Retina (tissue), 1 donor: Measurements from ENCODE around the gene SSTR3.
"Not testable (repeated sequence)": the region's sequence is repeated elsewhere in the genome, so short reads cannot be mapped to it uniquely, and the experiment has no call there.

Source experiments
- DNase-seq: peaks from one replicate; pipeline ENCODE4 v3.0.0-alpha.2; 2016

Gene SSTR3

DNA sequence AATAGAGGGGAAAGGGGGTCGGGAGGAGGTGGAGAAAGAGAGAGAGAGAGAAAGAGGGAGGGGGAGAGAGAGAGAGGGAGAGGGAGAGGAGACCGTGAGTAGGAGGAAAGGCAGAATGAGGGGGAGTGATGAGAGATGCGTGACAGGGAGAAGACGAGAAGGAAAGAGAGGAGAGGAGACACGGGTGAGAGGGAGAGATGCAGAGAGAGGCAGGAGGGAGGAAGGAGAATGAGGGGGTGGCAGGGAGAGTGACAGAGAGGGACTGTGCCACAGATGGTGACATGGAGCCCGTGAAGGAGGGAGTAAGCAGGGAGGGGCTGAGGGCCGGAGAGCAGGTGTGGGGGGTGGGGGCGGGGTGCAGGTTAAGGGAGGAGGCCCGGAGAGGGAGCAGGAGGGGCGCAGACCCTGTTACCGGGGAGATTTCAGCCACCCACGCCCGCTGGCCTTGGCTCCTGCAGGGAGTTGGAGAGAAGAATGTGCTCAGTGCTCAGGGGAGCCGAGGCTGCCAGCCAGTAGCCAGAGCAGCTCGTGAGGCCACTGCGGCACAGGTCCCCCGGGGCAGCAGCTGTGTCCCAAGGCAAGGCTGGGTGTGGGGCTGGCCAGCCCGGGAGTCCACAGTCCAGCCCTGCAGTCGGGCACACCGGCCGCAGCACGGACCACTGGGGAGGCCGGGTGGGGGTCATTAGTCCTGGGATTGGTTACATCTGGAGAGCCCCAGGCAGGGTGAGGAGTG is at the start of gene SSTR3:
Gene SSTR3 (minus strand): TSS at position 304 of the 733 bp plus-strand sequence. CDS start 4,674 bp downstream, outside the sequence.
- peak; percentile 57 for DNase-seq

DNA sequence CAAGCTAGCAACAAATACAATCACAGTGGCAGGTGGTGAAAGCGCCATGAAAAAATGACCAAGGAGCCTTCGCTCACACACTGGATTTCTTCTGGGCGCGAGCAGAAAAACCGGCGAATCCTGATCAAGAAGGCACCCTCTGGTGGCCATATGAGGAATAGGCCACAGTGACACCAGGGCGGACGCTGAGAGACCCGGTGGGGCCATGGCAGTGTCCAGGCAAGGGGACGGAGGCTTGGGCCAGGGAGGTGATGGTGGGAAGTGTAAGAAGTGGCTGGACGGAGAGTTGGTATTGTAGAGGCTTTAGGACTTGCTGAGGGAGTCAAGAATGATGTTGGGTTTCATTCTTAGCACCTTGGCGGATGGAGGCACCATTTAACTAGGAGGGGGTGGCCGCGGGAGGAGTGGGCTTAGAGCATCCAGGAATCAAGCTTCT is 48.6 kb upstream of the SSTR3 start:
- peak; percentile 84 for DNase-seq

DNA sequence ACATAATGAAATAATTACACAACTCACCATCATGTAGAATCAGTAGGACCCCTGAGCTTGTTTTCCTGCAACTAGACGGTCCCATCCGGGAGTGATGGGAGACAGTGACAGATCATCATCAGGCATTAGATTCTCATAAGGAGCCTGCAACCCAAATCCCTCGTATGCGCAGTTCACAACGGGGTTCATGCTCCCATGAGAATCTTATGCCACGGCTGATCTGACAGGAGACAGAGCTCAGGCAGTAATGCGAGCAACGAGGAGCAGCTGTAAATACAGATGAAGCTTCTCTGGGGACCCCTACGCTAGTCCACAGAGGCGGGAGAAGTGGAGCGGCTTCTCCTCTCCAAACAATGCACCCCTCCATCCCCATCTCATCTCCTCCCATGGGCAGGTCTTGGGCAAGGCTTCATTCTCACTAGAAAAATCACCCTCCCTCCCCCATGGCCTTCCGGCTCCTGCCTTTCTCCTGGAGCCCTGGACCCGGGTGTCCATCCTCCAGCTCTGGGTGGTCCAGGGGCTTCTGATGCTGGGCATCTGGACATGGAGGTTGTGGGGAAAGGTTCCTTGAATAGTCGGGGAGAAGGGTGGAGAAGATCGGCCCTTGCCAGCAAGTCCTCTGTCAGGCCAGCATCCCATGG is 48.0 kb upstream of the SSTR3 start:
- peak; percentile 60 for DNase-seq

DNA sequence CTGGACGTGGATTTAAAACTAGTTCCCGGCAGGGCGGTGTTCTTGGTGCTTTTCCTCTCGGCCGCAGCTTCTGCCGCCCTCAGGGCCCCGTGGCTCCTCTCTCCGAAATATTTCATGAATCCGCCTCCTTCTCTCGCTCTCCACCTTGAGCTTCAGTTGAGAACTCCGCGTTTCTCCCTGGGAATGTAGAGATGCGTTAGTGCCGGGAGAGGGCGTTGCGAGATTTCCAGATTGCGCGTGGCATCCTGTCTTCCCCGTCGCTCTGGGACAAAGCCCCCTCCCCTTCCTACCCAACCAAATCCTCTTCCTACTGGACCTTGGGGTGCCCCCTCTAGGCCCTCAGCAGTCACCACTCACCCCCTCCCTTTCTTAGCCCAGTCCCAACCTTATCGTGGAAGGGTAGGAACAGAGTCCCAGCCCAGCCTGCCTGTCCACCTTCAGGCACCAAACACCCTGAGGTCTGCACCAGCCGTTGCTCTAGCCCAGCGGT is 47.3 kb upstream of the SSTR3 start:
- peak; percentile 64 for DNase-seq

DNA sequence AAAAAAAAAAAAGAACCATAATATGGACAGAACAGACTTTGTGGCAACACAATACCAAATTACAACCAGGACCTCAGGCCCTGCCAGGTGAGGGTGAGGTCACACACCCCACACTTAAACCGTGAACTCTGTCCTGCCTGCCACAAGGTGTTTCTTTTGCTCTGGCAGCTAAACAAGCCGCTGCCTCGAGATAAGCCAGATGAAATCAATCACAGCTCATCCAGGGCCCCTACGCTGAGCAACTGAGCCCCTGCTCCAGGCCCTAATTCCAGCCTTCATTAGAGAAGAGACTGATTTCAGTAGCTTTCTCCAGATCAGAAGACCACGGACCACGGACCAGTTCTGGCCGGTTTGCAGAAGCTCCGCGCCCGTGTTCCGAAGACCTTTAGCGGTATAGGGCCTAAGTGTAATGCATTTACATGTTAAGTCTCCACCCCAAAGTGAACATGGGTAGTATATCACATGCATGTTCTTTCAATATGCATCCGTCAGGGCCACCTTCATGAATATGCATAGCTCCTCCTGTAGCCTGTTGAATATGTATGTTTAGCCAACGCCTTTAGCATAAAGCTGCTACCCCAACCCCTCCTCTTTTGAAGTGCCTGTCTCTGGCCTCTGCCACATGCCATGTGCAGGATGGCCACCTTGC is 46.6 kb upstream of the SSTR3 start:
- DNase-seq: peak; percentile 25

DNA sequence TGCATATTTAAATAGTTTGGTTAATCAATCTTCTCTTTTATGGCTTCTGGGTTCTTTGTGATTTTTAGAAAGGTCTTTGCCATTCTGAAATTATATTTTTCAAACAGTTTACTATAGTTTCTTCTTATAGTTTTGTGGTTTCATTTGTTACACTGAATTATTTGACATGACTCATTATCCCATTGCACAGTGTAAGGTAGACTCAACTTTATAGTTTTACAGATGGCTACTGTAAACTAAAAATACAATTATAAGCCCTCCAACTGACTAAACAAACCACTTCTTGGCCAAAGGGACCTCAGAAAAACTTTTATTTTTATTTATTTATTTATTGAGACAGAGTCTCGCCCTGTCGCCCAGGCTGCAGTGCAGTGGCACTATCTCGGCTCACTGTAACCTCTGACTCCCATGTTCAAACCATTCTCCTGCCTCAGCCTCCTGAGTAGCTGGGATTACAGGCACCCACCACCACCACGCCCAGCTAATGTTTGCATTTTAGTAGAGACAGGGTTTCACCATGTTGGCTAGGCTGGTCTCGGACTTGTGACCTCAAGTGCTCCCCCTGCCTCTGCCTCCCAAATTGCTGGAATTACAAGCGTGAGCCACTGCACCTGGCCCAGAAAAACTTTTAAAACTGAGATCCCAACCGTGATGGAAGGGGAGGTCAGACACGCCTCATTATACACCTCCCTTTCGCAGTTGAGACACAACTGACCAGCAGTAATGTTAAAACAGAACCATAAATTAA is 45.9 kb upstream of the SSTR3 start:
- DNase-seq: no peak

DNA sequence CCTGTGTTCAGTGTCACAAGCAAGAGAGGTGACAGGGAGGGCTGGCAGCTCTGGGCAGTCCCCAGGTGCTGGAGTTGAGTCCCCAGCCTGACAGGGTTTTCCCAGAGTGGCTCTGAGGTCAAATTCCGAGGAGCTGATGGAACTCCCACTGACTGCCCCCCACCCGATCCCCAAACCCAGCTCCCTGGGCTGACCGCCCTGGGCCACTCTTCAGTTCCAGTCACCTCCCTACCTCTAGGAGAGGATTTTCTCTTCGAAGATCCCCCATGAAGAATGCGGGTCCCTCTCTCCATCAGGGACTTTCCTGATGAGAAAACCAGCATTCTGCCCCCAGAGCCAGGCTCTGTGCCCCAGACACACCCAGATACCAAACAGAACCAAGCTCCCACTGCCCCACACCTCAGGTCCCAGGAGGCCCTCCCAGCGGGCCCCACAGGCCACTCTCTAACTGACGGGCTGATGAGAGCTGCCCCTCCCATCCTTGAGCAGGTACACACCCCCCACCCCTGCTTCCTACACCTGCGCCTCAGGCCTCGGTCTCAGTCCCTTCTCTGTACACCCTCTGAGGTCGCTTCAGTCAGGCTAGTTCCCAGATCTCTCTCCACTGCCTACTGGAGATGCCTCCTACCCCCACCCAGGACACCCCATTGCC is 43.9 kb upstream of the SSTR3 start:
- DNase-seq: no peak

DNA sequence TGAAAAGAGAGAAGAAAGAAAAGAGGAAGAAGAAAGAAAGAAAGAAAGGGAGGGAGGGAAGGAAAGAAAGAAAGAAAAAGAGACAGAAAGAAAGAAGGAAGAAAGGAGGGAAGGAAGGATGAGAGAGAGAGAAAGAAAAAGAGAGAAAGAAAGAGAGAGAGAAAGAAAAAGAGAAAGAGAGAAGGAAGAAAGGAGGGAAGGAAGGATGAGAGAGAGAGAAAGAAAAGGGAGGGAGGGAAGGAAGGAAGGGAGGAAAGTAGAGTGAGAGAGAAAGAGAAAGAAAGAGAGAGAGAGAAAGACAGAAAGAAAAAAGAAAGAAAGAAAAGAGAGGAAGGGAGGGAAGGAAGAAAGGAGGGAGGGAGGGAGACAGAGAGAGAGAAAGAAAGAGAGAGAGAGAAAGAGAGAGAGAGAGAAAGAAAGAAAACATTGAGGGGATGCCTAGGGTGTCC is 43.3 kb upstream of the SSTR3 start:
- DNase-seq: no peak

DNA sequence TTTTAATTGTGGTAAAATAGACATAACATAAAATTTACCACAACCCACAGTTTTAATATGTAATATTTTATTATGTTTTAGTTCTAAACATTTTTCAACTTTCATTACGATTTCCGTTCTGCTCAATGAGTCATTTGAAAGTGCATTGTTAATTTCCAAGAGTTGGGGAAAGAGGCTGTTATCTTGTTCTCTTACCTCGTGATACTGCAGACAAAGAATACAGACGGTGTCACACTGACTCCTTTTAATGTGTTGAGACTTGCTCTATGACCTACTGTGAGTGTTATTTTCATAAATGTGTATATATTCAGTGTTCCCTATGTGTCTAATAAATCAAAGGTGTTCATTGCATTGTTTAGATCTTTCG is 42.6 kb upstream of the SSTR3 start:
- no peak for DNase-seq

DNA sequence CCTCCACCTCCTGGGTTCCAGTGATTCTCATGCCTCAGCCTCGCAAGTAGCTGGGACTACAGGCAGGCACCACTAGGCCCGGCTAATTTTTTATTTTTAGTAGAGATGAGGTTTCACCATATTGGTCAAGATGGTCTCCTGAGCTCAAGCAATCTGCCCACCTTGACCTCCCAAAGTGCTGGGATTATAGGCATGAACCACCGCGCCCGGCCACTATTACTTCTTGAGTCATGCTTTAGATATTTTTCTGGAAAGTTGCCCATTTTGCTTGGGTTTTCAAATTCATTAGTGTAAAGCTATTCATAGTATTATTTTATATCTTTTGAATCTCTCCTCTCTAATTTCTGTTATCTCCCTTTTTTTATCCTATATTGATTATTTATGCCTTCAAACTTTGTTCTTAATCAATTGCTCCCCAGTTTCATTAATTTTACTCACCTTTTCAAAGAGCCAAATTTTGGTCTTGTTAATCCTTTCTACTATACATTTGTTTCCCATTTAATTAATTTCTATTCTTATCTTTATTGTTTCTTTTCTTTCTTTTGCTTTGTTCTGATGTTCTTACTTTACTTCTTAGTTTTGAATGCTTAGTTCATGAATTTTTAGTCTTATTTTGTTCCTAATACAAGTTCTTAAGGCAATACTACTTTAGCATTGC is 42.1 kb upstream of the SSTR3 start:
- no peak for DNase-seq

DNA sequence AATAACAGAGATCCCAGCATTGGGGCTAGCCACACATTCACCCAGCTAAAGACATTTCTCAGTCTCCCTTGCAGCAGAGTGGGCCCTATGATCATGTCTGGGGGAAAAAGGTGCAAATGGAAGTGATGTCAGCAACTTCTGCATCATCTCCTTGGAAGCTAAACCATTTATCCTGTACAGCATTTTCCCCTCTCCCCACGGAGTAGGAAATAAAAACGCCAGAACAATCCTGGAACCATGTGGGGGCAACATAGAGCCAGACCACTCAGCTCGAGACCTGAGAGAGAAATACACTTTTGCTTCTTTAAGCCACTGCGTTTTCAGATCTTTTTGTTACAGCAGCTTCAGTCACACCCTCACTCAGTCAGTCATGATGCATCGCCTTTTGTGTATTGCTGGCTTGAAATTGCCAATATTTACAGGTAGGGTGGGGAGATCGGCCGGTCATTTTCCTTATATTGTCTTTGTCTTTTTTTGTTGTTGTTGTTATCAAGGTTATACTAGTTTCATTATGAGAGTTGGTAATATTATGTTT is 40.9 kb upstream of the SSTR3 start:
- peak; percentile 31 for DNase-seq

DNA sequence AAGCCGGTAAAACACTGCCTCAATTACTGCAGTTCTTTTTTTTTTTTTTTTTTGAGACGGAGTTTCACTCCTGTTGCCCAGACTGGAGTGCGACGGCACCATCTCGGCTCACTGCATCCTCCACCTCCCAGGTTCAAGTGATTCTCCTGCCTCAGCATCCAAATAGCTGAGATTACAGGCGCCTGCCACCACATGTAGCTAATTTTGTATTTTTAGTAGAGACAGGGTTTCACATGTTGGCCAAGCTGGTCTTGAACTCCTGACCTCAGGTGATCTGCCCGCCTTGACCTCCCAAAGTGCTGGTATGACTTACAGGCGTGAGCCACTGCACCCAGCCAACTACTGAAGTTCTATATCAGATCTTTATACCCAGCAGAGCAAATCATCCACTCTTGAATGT is 39.6 kb upstream of the SSTR3 start:
- DNase-seq: not testable (repeated sequence)

DNA sequence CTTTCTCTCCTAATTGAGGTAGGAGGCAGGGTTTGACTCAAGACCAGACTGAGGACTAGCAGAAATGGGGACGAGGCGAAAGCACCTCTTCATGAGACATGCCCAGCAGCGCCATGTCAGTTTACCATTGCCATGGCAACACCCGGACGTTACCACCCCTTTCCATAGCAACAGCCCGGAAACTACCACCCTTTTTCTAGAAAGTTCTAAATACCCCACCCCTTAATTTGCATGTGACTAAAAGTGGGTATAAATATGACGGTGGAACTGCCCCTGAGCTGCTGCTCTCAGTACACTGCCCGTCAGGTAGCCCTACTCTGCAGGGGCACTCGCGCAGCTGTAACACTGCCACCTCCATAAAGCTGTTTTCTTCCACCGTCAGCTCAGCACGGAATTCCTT is 37.7 kb upstream of the SSTR3 start:
- no peak for DNase-seq

DNA sequence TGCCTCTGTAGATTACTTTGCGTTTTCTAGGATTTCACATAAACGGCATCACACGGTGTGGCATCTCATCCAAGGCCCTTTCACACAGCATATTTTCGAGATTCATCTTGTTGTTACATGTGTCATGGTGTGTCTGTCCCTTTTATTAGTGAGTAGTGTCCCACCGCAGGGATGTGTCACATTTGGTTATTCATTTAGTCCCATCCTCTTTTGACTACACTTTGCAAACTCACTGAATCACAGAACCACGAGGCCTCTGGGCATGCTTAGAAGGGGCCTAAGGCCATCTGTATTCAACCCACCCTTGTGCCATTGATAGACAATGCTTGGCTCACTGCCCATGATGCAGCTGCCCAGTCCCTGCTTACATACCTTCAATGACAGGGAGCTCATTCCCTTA is 36.0 kb upstream of the SSTR3 start:
- DNase-seq: no peak

DNA sequence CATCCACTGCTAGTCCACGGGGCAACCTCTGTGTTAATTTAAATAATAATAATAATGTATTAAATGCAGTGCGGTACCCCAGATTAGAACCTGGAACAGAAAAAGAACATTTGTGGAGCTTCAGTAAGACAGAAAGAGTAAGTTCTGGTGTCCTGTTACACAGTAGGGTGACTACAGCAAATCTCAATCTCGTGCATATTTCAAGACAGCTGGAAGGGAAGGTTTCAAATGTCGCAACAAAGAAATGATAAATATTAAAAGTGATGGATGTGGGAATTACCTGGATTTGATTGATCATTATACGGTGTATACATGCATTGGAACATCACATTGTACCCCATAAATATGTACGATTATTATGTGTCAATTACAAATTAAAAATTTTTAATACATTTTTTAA is 33.5 kb upstream of the SSTR3 start:
- DNase-seq: no peak

DNA sequence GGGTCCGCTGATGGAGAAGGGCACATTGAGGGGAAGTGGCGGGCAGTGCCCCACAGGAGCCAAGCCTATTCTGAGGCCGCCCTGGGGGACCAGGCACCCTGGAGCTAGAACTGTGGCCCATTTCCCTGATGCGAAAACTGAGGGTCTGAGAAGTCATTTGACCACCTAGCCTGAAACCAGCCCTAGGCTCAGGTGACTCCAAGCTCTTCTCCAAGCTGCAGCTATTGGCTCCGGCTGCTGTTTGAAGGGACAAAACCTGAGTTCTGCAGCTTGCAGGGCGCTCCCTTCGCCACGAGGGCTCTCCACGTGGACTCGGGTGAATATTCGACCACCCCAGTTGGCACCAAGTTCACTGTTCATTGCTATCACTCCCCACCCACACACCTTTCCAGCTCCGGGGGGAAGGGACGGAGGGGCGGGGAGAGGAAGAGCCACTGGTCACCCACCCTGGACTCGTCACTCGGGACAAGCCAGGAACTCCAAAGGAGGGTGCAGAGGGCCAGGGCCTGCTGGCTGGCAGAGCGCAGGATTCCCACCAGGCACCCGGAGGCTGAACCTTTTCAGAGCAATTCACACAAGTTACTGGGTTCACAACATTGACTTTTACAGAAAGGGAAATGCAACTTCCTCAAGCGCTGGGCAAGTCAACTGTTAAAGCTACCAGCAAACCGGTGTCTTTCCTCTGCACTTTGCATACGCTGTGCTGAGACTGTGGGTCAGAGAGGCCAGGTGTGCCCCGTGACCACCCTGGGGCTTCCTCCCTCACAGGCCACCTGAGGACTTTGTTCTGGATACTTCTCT is 32.8 kb upstream of the SSTR3 start:
- no peak for DNase-seq

DNA sequence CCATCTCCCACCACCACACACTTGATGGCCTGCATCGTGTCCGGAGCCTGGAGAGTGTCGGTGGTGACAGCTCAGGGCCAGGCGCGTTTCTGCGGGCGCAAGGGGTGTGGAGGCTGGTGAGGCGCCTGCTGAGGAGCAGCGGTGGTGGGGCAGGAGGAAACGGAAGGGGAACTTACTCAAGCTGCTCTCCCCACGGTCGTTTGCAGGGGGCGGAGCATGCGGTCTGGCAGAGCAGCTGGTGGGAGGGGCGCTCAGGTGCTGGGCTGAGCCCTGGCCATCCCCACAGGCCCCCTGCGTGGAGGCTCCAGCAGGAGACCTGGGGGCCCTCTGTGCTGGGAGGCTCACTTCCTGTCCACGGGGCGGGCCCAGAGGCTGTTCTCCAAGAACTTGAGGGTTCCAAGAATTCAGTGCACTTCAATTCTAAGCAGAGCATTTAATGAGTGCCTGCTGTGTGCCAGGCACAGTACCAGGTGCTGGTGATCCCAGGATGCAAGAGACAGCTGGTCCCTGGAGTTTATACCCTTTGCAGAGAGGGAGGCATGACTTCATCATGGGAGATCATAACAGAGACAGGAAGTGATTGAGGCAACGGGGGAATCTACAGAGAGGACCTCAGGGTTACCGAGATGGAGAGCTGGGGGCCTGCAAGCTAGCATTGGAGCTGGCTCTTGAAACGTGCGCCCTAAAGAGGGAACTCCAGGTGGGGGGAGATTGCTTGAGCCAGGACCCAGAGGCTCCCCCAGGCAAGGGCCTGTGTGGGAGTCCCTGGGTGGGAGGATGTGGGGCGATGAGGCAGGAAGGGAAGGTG is 32.0 kb upstream of the SSTR3 start, which contains the start of gene RAC2:
Gene RAC2 (minus strand): TSS at position 156 of the 808 bp plus-strand sequence. CDS start 121 bp downstream, at position 35.
- DNase-seq: no peak

DNA sequence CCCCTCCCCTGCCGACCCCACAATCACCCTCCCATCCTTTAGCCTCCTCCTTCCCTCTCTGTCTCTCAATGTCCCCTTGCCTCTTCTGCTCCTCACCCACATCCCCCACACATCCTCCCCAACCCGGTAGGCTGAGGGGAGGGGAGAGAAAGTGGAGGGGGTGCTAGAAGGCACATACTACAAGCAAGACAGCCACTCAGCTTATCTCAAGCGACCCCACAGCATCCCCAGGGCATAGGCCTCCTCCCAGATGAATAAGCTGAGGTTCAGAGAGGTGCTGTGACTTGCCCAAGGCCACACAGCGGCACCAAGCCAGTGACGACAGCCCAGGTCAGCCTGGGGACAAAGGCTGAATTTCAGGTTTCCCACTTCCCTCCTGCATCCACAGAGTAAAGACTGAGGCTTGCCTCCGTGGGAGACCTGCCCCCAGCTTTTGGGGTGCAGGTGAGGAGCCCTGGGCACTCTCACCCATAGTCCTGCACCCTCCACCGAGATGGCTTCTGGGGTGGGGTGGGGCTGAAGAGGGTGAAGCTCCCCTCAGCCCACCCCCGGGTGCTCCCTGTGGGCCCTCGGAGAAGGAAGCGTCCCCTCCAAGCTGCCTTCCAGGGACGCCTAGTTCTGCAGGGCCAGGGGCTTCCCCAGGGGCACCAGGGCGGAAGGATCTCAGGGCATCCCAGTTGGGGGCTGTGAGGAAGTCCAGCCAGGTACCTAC is 31.3 kb upstream of the SSTR3 start:
- no peak for DNase-seq

DNA sequence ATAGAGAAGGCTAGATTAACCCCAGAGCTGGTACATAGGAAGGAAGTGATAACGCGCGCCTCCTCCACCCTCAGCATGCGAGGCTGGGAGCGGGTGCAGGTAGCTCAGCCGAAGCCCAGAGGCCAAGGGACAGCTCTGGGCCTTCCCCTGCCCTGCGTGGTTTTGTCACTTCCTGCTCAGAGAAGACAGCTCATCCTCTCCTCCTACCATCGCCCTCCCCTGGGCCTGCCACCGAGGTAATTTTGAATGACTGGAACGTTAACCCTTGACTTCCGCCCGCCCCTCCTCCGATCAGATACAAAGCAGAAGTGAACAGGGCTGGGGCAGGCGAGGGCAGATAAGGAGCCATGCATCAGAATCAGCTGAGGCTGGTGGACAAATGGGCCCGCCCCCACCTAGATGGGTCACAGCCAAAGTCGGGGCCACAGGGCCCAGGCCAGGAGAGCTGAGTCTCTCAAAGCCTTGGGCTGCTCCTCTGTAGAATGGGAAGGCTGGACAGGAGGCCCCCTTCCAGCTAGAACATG is 30.2 kb upstream of the SSTR3 start:
- no peak for DNase-seq
